ENCODE measurements around the gene STARD5.

DNA sequence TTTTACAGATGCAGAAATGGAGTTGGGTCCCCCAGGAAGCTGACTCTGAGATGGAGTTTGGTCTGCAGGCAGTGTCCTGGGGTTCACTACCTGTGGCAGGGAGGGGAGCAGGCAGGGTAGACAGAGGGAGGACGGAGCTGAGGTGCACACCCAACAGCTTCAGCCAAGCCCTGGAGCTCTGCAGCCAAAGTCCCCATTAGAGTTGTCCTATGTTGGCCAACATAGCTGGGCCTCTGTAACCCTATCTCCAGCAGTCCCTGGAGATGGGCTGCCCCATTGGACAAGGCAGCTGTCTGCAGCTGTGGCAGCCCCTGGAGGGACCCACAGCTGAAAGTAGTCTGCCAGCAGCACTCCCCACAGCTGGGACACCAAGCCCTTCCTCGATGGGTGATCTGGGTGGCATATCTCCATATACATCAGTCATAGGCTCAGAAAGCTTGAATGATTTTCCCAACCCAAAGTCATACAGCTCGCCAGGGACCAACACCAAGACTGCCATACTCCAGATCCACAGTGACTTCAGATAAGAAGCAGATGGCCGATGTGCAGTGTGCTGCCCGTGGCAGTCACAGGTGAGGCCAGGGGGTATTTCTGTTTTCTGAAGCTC lies 31.9 kb downstream of the STARD5 start:
- TF ChIP-seq, protein P1, sequence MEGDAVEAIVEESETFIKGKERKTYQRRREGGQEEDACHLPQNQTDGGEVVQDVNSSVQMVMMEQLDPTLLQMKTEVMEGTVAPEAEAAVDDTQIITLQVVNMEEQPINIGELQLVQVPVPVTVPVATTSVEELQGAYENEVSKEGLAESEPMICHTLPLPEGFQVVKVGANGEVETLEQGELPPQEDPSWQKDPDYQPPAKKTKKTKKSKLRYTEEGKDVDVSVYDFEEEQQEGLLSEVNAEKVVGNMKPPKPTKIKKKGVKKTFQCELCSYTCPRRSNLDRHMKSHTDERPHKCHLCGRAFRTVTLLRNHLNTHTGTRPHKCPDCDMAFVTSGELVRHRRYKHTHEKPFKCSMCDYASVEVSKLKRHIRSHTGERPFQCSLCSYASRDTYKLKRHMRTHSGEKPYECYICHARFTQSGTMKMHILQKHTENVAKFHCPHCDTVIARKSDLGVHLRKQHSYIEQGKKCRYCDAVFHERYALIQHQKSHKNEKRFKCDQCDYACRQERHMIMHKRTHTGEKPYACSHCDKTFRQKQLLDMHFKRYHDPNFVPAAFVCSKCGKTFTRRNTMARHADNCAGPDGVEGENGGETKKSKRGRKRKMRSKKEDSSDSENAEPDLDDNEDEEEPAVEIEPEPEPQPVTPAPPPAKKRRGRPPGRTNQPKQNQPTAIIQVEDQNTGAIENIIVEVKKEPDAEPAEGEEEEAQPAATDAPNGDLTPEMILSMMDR (IDR thresholded peaks at IDR 0.05): no peak
- no peak for TF ChIP-seq POLR2A (IDR thresholded peaks at IDR 0.05)
